ENCODE results near the gene RGS12.

Gene RGS12

GRCh38 chr4:3335385-3335784, 42.6 kb downstream of the RGS12 start:
- no peak overlapping the region for H2AFZ ChIP-seq (ENCODE audit: low read depth, low read length)

GRCh38 chr4:3335982-3336381, 43.2 kb downstream of the RGS12 start:
- no peak overlapping the region for H3K4me2 ChIP-seq (ENCODE audit: low read length)
- no peak overlapping the region for H2AFZ ChIP-seq (ENCODE audit: low read depth, low read length)
- no peaks in the 10 kb centered on the region for H3K9me3 ChIP-seq (ENCODE audit: insufficient read depth, low read length)
- no peak for TF ChIP-seq CTCF (IDR thresholded peaks at IDR 0.05; ENCODE audit: low read depth, low read length)
- no peak for TF ChIP-seq EZH2phosphoT487 (IDR thresholded peaks at IDR 0.05; ENCODE audit: low read depth)
- H3K27ac ChIP-seq (ENCODE audit: low read length) = no peak overlapping the region
- H4K20me1 ChIP-seq (ENCODE audit: insufficient read depth, low read length) = no peaks in the 10 kb centered on the region
- H3K9ac ChIP-seq (ENCODE audit: low read length) = no peak overlapping the region
- peaks cover 26% of the 10 kb centered on the region for H3K4me1 ChIP-seq (ENCODE audit: low read length)
- no peaks in the 10 kb centered on the region for H3K36me3 ChIP-seq (replicated peaks; ENCODE audit: low read depth, low read length)
- H3K4me3 ChIP-seq (ENCODE audit: low read length) = no peak overlapping the region
- H3K27me3 ChIP-seq (ENCODE audit: low read depth, low read length) = no peaks in the 10 kb centered on the region
- no peaks in the 10 kb centered on the region for H3K79me2 ChIP-seq (ENCODE audit: low read length)

More at GRCh38 chr4:3335385-3335784, 42.6 kb downstream of the RGS12 start:
- H3K4me1 ChIP-seq (ENCODE audit: low read length) = peaks cover 27% of the 10 kb centered on the region
- TF ChIP-seq CTCF (IDR thresholded peaks at IDR 0.05; ENCODE audit: low read depth, low read length) (no peak), EZH2phosphoT487 (IDR thresholded peaks at IDR 0.05; ENCODE audit: low read depth) (no peak)
- no peaks in the 10 kb centered on the region for H3K9me3 ChIP-seq (ENCODE audit: insufficient read depth, low read length)
- no peaks in the 10 kb centered on the region for H4K20me1 ChIP-seq (ENCODE audit: insufficient read depth, low read length)
- H3K27ac ChIP-seq (ENCODE audit: low read length) = no peak overlapping the region; the same call in 1 of the 2 replicates
- no peak overlapping the region for H3K9ac ChIP-seq (ENCODE audit: low read length)
- H3K79me2 ChIP-seq (ENCODE audit: low read length) = no peaks in the 10 kb centered on the region
- H3K4me2 ChIP-seq (ENCODE audit: low read length) = 0 out of 2 replicates have a peak overlapping the region, but pooled peaks have one; percentile 66
- H3K27me3 ChIP-seq (ENCODE audit: low read depth, low read length) = no peaks in the 10 kb centered on the region
- no peak overlapping the region for H3K4me3 ChIP-seq (ENCODE audit: low read length)
- no peaks in the 10 kb centered on the region for H3K36me3 ChIP-seq (replicated peaks; ENCODE audit: low read depth, low read length)

GRCh38 chr4:3336382-3337356, 43.8 kb downstream of the RGS12 start:
- H3K36me3 ChIP-seq (replicated peaks; ENCODE audit: low read depth, low read length) = no peaks in the 10 kb centered on the region
- H3K79me2 ChIP-seq (ENCODE audit: low read length) = no peaks in the 10 kb centered on the region
- TF ChIP-seq EZH2phosphoT487 (IDR thresholded peaks at IDR 0.05; ENCODE audit: low read depth) (no peak), CTCF (IDR thresholded peaks at IDR 0.05; ENCODE audit: low read depth, low read length) (no peak)
- no peaks in the 10 kb centered on the region for H3K27me3 ChIP-seq (ENCODE audit: low read depth, low read length)
- H3K9me3 ChIP-seq (ENCODE audit: insufficient read depth, low read length) = no peaks in the 10 kb centered on the region
- no peak overlapping the region for H3K9ac ChIP-seq (ENCODE audit: low read length)
- H3K4me3 ChIP-seq (ENCODE audit: low read length) = no peak overlapping the region
- H2AFZ ChIP-seq (ENCODE audit: low read depth, low read length) = no peak overlapping the region
- H3K4me1 ChIP-seq (ENCODE audit: low read length) = peaks cover 26% of the 10 kb centered on the region
- H4K20me1 ChIP-seq (ENCODE audit: insufficient read depth, low read length) = no peaks in the 10 kb centered on the region
- H3K27ac ChIP-seq (ENCODE audit: low read length) = no peak overlapping the region
- H3K4me2 ChIP-seq (ENCODE audit: low read length) = no peak overlapping the region

GRCh38 chr4:3337357-3337732, 44.5 kb downstream of the RGS12 start:
- Histone ChIP-seq H3K4me2 (ENCODE audit: low read length) (no peak overlapping the region), H3K9ac (ENCODE audit: low read length) (no peak overlapping the region), H2AFZ (ENCODE audit: low read depth, low read length) (no peak overlapping the region), H3K36me3 (replicated peaks; ENCODE audit: low read depth, low read length) (no peaks in the 10 kb centered on the region), H4K20me1 (ENCODE audit: insufficient read depth, low read length) (no peaks in the 10 kb centered on the region), H3K4me3 (ENCODE audit: low read length) (no peak overlapping the region), H3K27ac (ENCODE audit: low read length) (no peak overlapping the region), H3K79me2 (ENCODE audit: low read length) (no peaks in the 10 kb centered on the region), H3K4me1 (ENCODE audit: low read length) (peaks cover 32% of the 10 kb centered on the region), H3K9me3 (ENCODE audit: insufficient read depth, low read length) (no peaks in the 10 kb centered on the region), H3K27me3 (ENCODE audit: low read depth, low read length) (no peaks in the 10 kb centered on the region)
- TF ChIP-seq EZH2phosphoT487 (IDR thresholded peaks at IDR 0.05; ENCODE audit: low read depth) (no peak), CTCF (IDR thresholded peaks at IDR 0.05; ENCODE audit: low read depth, low read length) (no peak)
